AML-193 (cell line): Measurements from ENCODE around the gene BOLA2B.
"Not testable (repeated sequence)": the region's sequence is repeated elsewhere in the genome, so short reads cannot be mapped to it uniquely, and the experiment has no call there.

Source experiments
- DNase-seq, 2 experiments: peaks; one replicate each; lab custom pipeline; 2025; lab: John Stamatoyannopoulos, UW

Gene BOLA2B

DNA sequence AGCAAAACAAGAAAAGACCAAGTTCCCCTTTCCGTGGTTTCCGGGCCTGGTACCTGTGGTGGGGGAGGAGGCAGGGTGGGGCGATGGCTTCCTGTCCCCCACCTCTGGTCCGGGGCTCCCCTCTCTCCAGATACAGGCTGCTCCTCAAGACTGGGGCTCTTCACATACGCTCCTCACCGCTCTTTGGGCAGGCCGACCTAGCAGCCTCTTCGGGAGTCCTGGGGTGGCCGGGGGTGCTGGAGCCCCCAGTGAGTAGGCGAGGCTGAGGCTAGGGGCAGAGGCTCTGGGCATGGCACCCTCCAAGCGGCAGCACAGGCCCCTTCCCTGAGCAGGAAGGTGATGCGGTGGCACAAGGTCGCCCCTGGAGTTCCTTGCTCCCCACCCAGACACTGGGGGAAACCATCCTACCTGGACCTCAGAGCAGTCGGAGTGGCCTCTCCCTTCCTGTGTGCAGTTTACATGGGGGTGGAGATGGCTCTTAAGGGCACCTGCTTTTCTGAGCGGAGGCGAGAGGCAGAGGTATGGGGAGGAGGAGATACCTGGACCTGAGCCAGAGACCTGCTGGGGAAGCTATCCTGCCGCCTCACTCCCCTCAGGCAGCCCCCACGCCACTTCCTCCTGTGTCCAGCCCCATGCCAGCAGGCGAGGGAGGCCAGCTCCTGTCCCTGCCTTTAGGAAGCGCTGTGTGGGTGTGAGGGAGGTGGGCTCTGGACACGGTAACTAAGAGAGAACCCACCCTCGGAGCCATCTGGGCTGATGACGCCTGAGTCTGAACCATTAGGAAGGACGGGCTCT lies 9.2 kb downstream of the BOLA2B start:
- DNase-seq, result peak; percentile 77 to 79

GRCh38 chr16:30183233-30184095 lies 10.0 kb downstream of the BOLA2B start, which contains the start of gene CORO1A:
Gene CORO1A (plus strand): TSS chr16:30183602. CDS start chr16:30185210, 1,608 bp downstream.
- DNase-seq, result peak; percentile 66 to 80

GRCh38 chr16:30180741-30181140 lies 12.7 kb downstream of the BOLA2B start:
- DNase-seq, result no peak

- no peak for DNase-seq
These were observed 13.5 kb downstream of the BOLA2B start for GRCh38 chr16:30179931-30180330.

DNA sequence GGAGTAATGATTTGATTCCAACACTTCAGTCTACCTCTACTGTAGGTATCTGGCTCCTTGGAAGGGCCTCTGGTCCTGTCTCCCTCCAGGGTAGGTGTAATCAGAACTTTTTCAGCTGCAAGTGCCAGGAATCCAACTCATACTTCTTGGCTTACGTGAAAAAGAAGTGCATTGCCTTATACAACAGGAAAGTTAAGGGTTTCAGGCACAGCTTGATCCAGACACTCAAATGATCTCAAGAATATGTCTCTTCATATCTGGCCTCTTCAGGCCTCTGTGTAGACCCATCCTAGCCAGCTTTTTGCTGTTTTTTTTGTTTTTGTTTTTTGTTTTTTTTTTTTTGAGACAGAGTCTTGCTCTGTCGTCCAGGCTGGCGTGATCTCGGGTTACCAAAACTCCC lies 14.3 kb downstream of the BOLA2B start:
- no peak for DNase-seq

GRCh38 chr16:30176876-30177275 lies 16.6 kb downstream of the BOLA2B start:
- DNase-seq, result peak in 1 of 2 experiments; percentile 25

- no peak for DNase-seq
These were observed 20.4 kb downstream of the BOLA2B start for GRCh38 chr16:30173054-30173453.

DNA sequence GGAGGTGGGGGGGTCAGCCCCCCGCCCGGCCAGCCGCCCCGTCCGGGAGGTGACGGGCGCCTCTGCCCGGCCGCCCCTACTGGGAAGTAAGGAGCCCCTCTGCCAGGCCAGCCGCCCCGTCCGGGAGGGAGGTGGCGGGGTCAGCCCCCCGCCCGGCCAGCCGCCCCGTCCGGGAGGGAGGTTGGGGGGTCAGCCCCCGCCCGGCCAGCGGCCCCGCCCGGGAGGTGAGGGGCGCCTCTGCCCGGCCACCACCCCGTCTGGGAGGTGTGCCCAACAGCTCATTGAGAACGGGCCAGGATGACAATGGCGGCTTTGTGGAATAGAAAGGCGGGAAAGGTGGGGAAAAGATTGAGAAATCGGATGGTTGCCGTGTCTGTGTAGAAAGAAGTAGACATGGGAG lies 23.3 kb downstream of the BOLA2B start:
- not testable (repeated sequence) for DNase-seq

GRCh38 chr16:30169416-30169815 lies 24.1 kb downstream of the BOLA2B start:
- DNase-seq, result not testable (repeated sequence)

DNA sequence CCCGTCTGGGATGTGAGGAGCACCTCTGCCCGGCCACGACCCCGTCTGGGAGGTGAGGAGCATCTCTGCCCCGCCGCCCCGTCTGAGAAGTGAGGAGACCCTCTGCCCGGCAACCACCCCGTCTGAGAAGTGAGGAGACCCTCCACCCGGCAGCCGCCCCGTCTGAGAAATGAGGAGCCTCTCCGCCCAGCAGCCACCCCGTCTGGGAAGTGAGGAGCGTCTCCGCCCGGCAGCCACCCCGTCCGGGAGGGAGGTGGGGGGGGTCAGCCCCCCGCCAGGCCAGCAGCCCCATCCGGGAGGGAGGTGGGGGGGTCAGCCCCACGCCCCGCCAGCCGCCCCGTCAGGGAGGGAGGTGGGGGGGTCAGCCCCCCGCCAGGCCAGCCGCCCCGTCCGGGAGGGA lies 24.7 kb downstream of the BOLA2B start:
- not testable (repeated sequence) for DNase-seq

- DNase-seq, result peak; percentile 95
These were observed 27.1 kb downstream of the BOLA2B start for GRCh38 chr16:30166202-30166902.

GRCh38 chr16:30163538-30163937 lies 29.9 kb downstream of the BOLA2B start:
- no peak for DNase-seq

DNA sequence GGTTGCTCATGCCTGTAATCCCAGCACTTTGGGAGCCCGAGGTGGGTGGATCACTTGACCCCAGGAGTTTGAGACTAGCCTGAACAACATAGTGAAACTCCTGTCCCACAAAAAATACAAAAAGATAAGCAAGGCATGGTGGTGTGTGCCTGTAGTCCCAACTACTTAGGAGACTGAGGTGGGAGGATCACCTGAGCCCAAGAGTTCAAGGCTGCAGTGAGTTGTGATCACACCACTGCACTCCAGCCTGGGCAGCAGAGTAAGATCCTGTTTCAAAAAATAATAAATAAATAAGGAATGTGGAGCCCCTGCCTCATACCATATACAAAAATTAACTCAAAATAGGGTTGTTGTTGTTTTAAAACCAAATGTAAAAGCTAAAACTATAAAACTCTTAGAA lies 36.3 kb downstream of the BOLA2B start:
- DNase-seq, result no peak

DNA sequence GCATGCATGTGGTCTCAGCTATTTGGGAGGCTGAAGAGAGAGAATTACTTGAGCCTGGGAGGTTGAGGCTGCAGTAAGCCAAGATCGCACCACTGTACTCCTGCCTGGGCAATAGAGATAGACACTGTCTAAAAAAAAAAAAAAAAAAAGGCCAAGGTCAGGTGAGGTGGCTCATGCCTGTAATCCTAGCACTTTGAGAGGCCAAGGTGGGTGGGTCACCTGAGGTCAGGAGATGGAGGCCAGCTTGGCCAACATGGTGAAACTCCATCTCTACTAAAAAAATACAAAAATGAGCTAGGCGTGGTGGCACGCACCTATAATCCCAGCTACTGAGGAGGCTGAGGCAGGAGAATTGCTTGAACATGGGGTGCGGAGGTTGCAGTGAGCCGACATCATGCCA lies 38.3 kb downstream of the BOLA2B start:
- no peak for DNase-seq

- DNase-seq, result no peak
These were observed 40.9 kb downstream of the BOLA2B start for GRCh38 chr16:30152517-30152916.

- no peak for DNase-seq
These were observed 42.4 kb downstream of the BOLA2B start for GRCh38 chr16:30151091-30151490.

DNA sequence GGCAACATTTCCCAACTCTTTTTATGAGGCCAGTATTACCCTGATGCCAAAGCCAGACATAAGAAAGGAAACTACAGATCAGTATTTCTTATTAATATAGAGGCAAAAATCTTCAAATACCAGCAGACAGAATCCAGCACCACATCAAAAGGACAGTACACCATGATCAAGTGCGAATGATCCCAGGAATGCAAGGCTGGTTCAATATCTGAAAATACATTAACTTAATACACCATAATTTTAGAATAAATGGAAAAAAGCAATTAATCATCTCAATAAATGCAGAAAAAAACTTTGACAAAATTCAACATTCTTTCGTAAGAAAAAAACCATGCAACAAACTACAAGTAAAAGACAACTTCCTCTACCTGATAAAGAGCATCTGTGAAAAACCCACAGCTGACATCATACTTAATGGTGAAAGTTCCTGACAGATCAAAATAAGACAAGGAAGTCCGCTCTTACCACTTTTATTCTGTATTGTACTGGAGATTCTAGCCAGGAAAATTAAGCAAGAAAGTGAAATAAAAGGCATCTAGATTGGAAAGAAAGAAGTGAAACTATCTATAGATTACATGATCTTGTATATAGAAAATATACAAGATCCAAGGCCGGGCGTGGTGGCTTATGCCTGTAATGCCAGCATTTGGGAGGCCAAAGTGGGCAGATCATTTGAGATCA lies 44.1 kb downstream of the BOLA2B start:
- no peak for DNase-seq

GRCh38 chr16:30147843-30148510 lies 45.5 kb downstream of the BOLA2B start:
- DNase-seq, result no peak

GRCh38 chr16:30145657-30146056 lies 47.8 kb downstream of the BOLA2B start:
- DNase-seq, result no peak

GRCh38 chr16:30144917-30145316 lies 48.5 kb downstream of the BOLA2B start:
- no peak for DNase-seq

DNA sequence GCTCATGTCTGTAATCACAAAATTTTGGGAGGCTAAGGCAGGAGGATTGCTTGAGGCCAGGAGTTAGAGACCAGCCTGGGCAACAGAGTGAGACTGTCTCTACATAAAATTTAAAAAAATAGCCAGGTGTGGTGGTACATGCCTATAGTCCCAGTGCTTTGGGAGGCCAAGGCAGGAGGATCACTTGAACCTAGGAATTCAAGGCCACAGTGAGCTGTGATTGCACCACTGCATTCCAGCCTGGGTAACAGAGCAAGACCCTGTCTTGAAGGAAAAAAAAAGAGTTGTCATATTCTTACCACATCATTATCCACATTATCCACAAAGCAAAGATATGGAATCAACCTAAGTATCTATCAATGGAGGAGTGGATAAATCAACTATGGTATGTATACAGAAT lies 49.4 kb downstream of the BOLA2B start:
- no peak for DNase-seq
